ENCODE measurements around the gene DDX52.
"Not testable (repeated sequence)": the region's sequence is repeated elsewhere in the genome, so short reads cannot be mapped to it uniquely, and the experiment has no call there.

The DDX52 gene, protein sequence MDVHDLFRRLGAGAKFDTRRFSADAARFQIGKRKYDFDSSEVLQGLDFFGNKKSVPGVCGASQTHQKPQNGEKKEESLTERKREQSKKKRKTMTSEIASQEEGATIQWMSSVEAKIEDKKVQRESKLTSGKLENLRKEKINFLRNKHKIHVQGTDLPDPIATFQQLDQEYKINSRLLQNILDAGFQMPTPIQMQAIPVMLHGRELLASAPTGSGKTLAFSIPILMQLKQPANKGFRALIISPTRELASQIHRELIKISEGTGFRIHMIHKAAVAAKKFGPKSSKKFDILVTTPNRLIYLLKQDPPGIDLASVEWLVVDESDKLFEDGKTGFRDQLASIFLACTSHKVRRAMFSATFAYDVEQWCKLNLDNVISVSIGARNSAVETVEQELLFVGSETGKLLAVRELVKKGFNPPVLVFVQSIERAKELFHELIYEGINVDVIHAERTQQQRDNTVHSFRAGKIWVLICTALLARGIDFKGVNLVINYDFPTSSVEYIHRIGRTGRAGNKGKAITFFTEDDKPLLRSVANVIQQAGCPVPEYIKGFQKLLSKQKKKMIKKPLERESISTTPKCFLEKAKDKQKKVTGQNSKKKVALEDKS

GRCh38 chr17:37643118-37643766 is at the start of gene DDX52:
DDX52 (minus strand) TSS chr17:37643446; CDS start chr17:37643420, 26 bp downstream.
- H3K27me3 ChIP-seq (ENCODE audit: insufficient read depth, low read length) = peaks cover 36% of the 10 kb centered on the region
- peak within 1 kb of the TSS; percentile 99 for H3K27ac ChIP-seq (ENCODE audit: low read length)
- peak within 1 kb of the TSS; percentile 88 for H3K4me3 ChIP-seq (ENCODE audit: low read length)
- peak within 1 kb of the TSS; percentile 93 for H3K9ac ChIP-seq (ENCODE audit: low read depth, low read length)
- H3K4me1 ChIP-seq (ENCODE audit: insufficient read depth, low read length) = no peaks in the 10 kb centered on the region
- no peaks in the 10 kb centered on the region for H3K9me3 ChIP-seq (ENCODE audit: insufficient read depth, low read depth, low read length)
- peaks cover 33% of the 10 kb centered on the region for H3K36me3 ChIP-seq (ENCODE audit: insufficient read depth, low read depth, low read length)

DNA sequence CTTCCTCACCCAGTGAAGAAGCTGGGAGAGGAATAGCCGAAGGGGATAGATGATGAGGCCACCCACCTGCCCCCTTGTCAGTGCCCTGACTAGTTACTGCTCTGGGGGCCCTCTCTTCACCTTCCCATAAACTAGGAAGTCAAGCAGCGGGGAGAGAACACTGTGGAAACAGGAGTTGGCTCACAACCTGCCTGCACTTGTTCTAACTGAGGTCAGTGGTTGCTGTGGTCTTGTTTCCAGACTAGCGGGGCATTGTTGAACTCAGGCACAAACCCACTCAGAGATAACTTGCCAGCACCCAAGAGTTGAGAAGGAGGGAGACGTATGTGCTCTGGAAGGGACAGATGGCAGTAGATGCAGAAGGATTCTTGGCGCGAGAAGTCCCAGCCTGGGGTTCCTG is 48.6 kb upstream of the DDX52 start:
- no peaks in the 10 kb centered on the region for H3K4me1 ChIP-seq (ENCODE audit: insufficient read depth, low read length)
- peaks cover 14% of the 10 kb centered on the region for H3K9me3 ChIP-seq (ENCODE audit: insufficient read depth, low read depth, low read length)
- H3K27ac ChIP-seq (ENCODE audit: low read length) = no peak overlapping the region
- H3K27me3 ChIP-seq (ENCODE audit: insufficient read depth, low read length) = no peaks in the 10 kb centered on the region
- H3K9ac ChIP-seq (ENCODE audit: low read depth, low read length) = no peak overlapping the region
- no peaks in the 10 kb centered on the region for H3K36me3 ChIP-seq (ENCODE audit: insufficient read depth, low read depth, low read length)
- H3K4me3 ChIP-seq (ENCODE audit: low read length) = no peak overlapping the region

GRCh38 chr17:37689317-37689716 is 46.1 kb upstream of the DDX52 start:
- no peaks in the 10 kb centered on the region for H3K9me3 ChIP-seq (ENCODE audit: insufficient read depth, low read depth, low read length)
- no peak overlapping the region for H3K4me3 ChIP-seq (ENCODE audit: low read length)
- no peaks in the 10 kb centered on the region for H3K36me3 ChIP-seq (ENCODE audit: insufficient read depth, low read depth, low read length)
- no peak overlapping the region for H3K9ac ChIP-seq (ENCODE audit: low read depth, low read length)
- H3K27me3 ChIP-seq (ENCODE audit: insufficient read depth, low read length) = no peaks in the 10 kb centered on the region
- no peaks in the 10 kb centered on the region for H3K4me1 ChIP-seq (ENCODE audit: insufficient read depth, low read length)
- no peak overlapping the region for H3K27ac ChIP-seq (ENCODE audit: low read length)

DNA sequence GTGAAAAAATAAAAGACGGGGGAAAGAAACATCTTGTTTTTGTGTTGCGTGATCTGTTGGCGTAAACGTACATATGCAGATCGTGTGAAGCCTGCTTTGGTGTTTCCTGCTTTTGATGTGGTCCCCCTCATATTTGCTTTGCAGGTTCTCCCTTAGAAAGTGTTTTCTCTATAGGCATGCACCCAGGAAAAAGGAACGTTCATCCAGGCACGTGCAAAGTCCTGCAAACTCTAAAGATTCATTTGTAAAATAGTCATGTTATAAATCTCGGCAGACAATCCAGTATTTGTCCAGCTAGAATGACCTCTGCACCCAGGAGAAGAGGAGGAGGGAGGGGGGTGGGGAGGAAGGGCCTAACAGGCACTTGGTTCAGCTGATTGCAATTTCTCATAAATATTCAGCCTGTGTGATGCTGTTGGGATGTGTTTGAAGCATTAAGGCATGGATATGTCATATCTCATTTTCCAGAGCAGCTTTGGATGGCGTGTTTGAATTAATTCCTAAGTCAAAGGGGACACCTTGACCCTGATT is 40.3 kb upstream of the DDX52 start:
- Histone ChIP-seq H3K4me1 (ENCODE audit: insufficient read depth, low read length) (no peaks in the 10 kb centered on the region), H3K27ac (ENCODE audit: low read length) (no peak overlapping the region), H3K9me3 (ENCODE audit: insufficient read depth, low read depth, low read length) (no peaks in the 10 kb centered on the region; the same call in 1 of the 2 replicates), H3K9ac (ENCODE audit: low read depth, low read length) (no peak overlapping the region), H3K27me3 (ENCODE audit: insufficient read depth, low read length) (no peaks in the 10 kb centered on the region), H3K36me3 (ENCODE audit: insufficient read depth, low read depth, low read length) (no peaks in the 10 kb centered on the region), H3K4me3 (ENCODE audit: low read length) (no peak overlapping the region)

GRCh38 chr17:37682007-37682406 is 38.8 kb upstream of the DDX52 start:
- no peaks in the 10 kb centered on the region for H3K4me1 ChIP-seq (ENCODE audit: insufficient read depth, low read length)
- H3K27me3 ChIP-seq (ENCODE audit: insufficient read depth, low read length) = no peaks in the 10 kb centered on the region
- H3K27ac ChIP-seq (ENCODE audit: low read length) = no peak overlapping the region
- H3K36me3 ChIP-seq (ENCODE audit: insufficient read depth, low read depth, low read length) = no peaks in the 10 kb centered on the region
- no peaks in the 10 kb centered on the region; the same call in 1 of the 2 replicates for H3K9me3 ChIP-seq (ENCODE audit: insufficient read depth, low read depth, low read length)
- no peak overlapping the region for H3K4me3 ChIP-seq (ENCODE audit: low read length)
- no peak overlapping the region for H3K9ac ChIP-seq (ENCODE audit: low read depth, low read length)

DNA sequence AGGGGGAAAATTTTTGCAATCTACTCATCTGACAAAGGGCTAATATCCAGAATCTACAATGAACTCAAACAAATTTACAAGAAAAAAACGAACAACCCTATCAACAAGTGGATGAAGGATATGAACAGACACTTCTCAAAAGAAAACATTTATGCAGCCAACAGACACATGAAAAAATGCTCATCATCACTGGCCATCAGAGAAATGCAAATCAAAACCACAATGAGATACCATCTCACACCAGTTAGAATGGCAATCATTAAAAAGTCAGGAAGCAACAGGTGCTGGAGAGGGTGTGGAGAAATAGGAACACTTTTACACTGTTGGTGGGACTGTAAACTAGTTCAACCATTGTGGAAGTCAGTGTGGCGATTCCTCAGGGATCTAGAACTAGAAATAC is 36.7 kb upstream of the DDX52 start:
- H3K27ac ChIP-seq (ENCODE audit: low read length); H3K27me3 ChIP-seq (ENCODE audit: insufficient read depth, low read length); H3K36me3 ChIP-seq (ENCODE audit: insufficient read depth, low read depth, low read length); H3K4me1 ChIP-seq (ENCODE audit: insufficient read depth, low read length); H3K9ac ChIP-seq (ENCODE audit: low read depth, low read length); H3K4me3 ChIP-seq (ENCODE audit: low read length); H3K9me3 ChIP-seq (ENCODE audit: insufficient read depth, low read depth, low read length): not testable (repeated sequence)

DNA sequence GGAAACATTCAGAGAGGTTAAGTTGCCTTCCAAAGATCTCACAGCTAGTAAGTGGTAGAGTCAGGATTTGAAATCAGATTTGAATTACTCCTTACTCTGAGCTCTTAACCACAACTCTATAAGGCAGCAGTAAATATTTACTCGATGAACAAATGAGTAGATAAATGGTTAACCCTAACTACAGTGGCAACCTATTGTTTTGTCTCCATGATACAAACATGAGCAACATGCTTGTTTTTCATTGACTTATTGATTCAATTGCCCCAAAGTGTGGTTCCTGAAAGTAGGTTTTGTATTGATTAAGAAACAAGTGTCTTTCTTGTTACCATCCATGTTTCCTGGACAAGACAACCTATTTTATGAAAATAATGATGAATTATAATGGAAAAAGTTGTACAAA is 34.8 kb upstream of the DDX52 start:
- Histone ChIP-seq H3K27me3 (ENCODE audit: insufficient read depth, low read length) (no peaks in the 10 kb centered on the region), H3K4me1 (ENCODE audit: insufficient read depth, low read length) (no peaks in the 10 kb centered on the region), H3K9ac (ENCODE audit: low read depth, low read length) (no peak overlapping the region), H3K9me3 (ENCODE audit: insufficient read depth, low read depth, low read length) (no peaks in the 10 kb centered on the region; the same call in 1 of the 2 replicates), H3K27ac (ENCODE audit: low read length) (no peak overlapping the region), H3K36me3 (ENCODE audit: insufficient read depth, low read depth, low read length) (no peaks in the 10 kb centered on the region), H3K4me3 (ENCODE audit: low read length) (no peak overlapping the region)

- Histone ChIP-seq H3K9ac (ENCODE audit: low read depth, low read length) (no peak overlapping the region), H3K4me1 (ENCODE audit: insufficient read depth, low read length) (no peaks in the 10 kb centered on the region), H3K36me3 (ENCODE audit: insufficient read depth, low read depth, low read length) (no peaks in the 10 kb centered on the region), H3K4me3 (ENCODE audit: low read length) (no peak overlapping the region), H3K27ac (ENCODE audit: low read length) (no peak overlapping the region), H3K9me3 (ENCODE audit: insufficient read depth, low read depth, low read length) (no peaks in the 10 kb centered on the region; the same call in 1 of the 2 replicates), H3K27me3 (ENCODE audit: insufficient read depth, low read length) (no peaks in the 10 kb centered on the region)
Measured at GRCh38 chr17:37677021-37677420, 33.8 kb upstream of the DDX52 start.

GRCh38 chr17:37676115-37676925 is 33.1 kb upstream of the DDX52 start:
- Histone ChIP-seq H3K9ac (ENCODE audit: low read depth, low read length) (no peak overlapping the region), H3K4me1 (ENCODE audit: insufficient read depth, low read length) (no peaks in the 10 kb centered on the region), H3K9me3 (ENCODE audit: insufficient read depth, low read depth, low read length) (no peaks in the 10 kb centered on the region; the same call in 1 of the 2 replicates), H3K27ac (ENCODE audit: low read length) (no peak overlapping the region), H3K4me3 (ENCODE audit: low read length) (no peak overlapping the region), H3K36me3 (ENCODE audit: insufficient read depth, low read depth, low read length) (no peaks in the 10 kb centered on the region), H3K27me3 (ENCODE audit: insufficient read depth, low read length) (no peaks in the 10 kb centered on the region)

GRCh38 chr17:37674511-37674910 is 31.3 kb upstream of the DDX52 start:
- Histone ChIP-seq H3K27ac (ENCODE audit: low read length) (no peak overlapping the region), H3K36me3 (ENCODE audit: insufficient read depth, low read depth, low read length) (no peaks in the 10 kb centered on the region), H3K4me1 (ENCODE audit: insufficient read depth, low read length) (no peaks in the 10 kb centered on the region), H3K9me3 (ENCODE audit: insufficient read depth, low read depth, low read length) (no peaks in the 10 kb centered on the region; the same call in 1 of the 2 replicates), H3K9ac (ENCODE audit: low read depth, low read length) (no peak overlapping the region), H3K27me3 (ENCODE audit: insufficient read depth, low read length) (no peaks in the 10 kb centered on the region), H3K4me3 (ENCODE audit: low read length) (no peak overlapping the region)

GRCh38 chr17:37673386-37673785 is 30.1 kb upstream of the DDX52 start:
- H3K27ac ChIP-seq (ENCODE audit: low read length) = no peak overlapping the region
- H3K4me3 ChIP-seq (ENCODE audit: low read length) = no peak overlapping the region
- H3K27me3 ChIP-seq (ENCODE audit: insufficient read depth, low read length) = no peaks in the 10 kb centered on the region

More at GRCh38 chr17:37673386-37673785, 30.1 kb upstream of the DDX52 start:
- Histone ChIP-seq H3K9ac (ENCODE audit: low read depth, low read length) (no peak overlapping the region), H3K36me3 (ENCODE audit: insufficient read depth, low read depth, low read length) (no peaks in the 10 kb centered on the region), H3K9me3 (ENCODE audit: insufficient read depth, low read depth, low read length) (no peaks in the 10 kb centered on the region; the same call in 1 of the 2 replicates), H3K4me1 (ENCODE audit: insufficient read depth, low read length) (no peaks in the 10 kb centered on the region)
